GM12891 (cell line): Measurements from ENCODE around the gene COL8A2. TPM values are rescaled to one million over a fixed set of nuclear protein-coding genes. Genes with fewer than 3 reads are reported as not detected.

Experiments used
- DNase-seq: peaks from one replicate; pipeline ENCODE4 v3.0.0; 2011; ENCODE audit warnings: low spot score; ENCODE audit not compliant: insufficient read length
- FAIRE-seq: peaks from 2 replicates; lab custom pipeline; 2011; peaks lifted over from hg19 to GRCh38; lab: Jason Lieb, UNC
- PAX5 ChIP-seq: IDR thresholded peaks from 2 replicates; pipeline ENCODE4 v1.6.1; 2011; ENCODE audit warnings: low read length, moderate library complexity, mild to moderate bottlenecking; ENCODE audit not compliant: insufficient read depth, severe bottlenecking
- POLR2A ChIP-seq: IDR thresholded peaks from 2 replicates; pipeline ENCODE4 v1.6.1; 2011; ENCODE audit warnings: low read depth, low read length, control low read depth
- POLR2AphosphoS5 ChIP-seq: IDR thresholded peaks from 2 replicates; pipeline ENCODE4 v1.6.1; 2011; ENCODE audit warnings: low read depth, low read length, control low read depth
- POU2F2 ChIP-seq: IDR thresholded peaks from 2 replicates; pipeline ENCODE4 v1.6.1; 2011; ENCODE audit warnings: low read depth, mild to moderate bottlenecking, control low read depth, low read length, moderate library complexity
- SPI1 ChIP-seq: IDR thresholded peaks from 2 replicates; pipeline ENCODE4 v1.6.1; 2011; ENCODE audit warnings: low read depth, low read length, control low read depth
- TAF1 ChIP-seq: IDR thresholded peaks from 2 replicates; pipeline ENCODE4 v1.6.1; 2011; ENCODE audit warnings: low read depth, low read length, control low read depth
- polyA plus RNA-seq: library from polyadenylated mRNA; unstranded; fragments of >200 nt; gene quantifications from one replicate; pipeline ENCODE4 v1.2.1, GENCODE V29; 2012; ENCODE audit warnings: low read depth, missing spikeins, inconsistent platforms; ENCODE audit not compliant: missing spikeins

Gene COL8A2
- 0.01 TPM for polyA plus RNA-seq

DNA sequence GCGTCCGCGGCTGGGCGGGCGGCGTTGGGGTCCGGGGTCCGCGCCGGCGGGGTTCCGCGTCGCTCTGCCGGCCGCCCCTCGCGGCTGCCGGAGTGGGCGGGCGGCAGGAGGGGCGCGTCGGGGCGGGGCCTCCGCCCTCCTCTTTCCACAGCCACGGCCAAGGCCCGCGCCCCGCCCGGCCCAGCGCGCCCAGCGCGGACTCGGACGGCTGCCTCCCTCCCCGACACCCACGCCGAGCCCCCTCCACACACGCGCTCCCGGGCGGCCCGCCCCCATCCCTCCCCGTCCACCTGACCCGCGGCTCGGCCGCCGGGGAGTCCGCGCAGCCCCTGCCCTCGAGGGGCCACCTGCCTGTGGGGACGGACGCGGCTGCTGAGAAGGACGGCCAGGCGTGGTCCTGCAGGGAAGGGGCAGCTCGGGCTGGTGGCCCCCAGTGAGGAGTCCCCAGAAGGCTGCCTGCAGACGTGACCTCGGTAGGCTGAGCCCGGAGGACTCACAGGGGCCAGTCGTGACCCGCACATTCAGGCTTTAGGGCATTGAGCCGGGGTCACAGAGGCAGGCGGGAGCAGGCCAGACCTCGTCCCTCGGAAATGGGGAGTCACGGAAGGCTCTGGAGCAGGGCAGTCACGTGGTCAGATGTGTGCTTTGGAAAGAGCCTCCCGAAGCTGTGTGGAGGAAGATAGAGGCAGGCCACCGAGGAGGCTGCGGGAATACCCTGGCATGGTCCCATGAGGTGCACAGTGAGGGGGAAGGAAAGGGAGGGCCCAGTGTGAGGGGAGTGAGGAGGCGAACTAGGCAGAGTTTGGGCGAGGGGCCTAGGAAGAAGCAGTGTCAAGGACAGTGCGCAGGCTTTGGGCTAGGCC is at the start of gene COL8A2:
COL8A2 (minus strand) TSS at position 94 of the 863 bp plus-strand sequence. CDS start 24,980 bp downstream, outside the sequence.
- TF ChIP-seq POLR2AphosphoS5 (no peak), POLR2A (no peak), POU2F2 (no peak), SPI1 (no peak), PAX5 (no peak), TAF1 (no peak)
- FAIRE-seq (no peak), DNase-seq (no peak)

DNA sequence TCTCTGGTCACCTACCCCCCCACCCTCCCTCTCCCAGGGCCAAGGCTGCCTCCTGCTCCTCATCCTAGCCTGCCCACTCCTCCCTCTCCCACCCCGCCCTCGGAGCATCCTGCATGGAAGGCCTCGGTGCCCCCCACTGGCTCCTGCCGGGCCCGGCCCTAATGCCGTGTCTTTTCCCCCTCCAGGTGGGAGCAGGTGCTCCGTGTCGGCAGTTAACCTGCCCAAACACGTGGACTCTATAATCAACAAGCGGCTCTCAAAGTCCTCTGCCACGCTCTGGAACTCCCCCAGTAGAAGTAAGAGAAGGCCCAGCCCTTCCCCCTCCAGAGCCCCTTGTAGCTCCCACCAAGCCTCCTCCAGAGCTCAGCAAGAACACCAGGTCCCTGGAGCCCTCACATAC is 49.7 kb upstream of the COL8A2 start:
- FAIRE-seq, result no peak

DNA sequence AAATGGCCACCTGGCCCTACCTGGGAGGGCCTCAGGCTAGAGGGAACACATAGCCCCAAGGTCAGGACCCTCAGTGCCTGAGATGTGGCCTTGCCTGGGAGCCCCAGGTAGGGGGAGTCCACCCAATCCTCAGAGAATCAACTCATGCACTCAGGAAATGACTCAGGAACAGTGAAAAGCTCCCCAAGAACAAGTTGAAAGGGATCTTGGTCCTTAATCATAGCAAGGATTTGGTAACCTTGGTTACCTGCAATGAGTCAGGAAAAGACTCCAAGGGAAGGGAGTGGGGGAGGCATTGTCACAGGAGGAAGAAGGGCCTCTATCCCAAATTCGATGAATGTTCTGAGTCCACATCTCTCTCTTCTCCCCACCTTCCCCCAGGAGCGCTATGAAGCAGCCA is 48.0 kb upstream of the COL8A2 start:
- FAIRE-seq (no peak), DNase-seq (no peak)
- TF ChIP-seq SPI1, result no peak
- TF ChIP-seq POLR2AphosphoS5, result 0 out of 2 replicates have a peak, but pooled peaks have one; percentile 27

More for the DNA sequence above, 49.7 kb upstream of the COL8A2 start:
- no peak for TF ChIP-seq POLR2A
- no peak for TF ChIP-seq PAX5
- no peak for TF ChIP-seq TAF1
- no peak for TF ChIP-seq POLR2AphosphoS5
- no peak for TF ChIP-seq SPI1
- no peak for TF ChIP-seq POU2F2
- DNase-seq, result no peak

GRCh38 chr1:36172017-36172747 is 47.2 kb upstream of the COL8A2 start:
- TF ChIP-seq POU2F2, result no peak
- TF ChIP-seq SPI1, result no peak
- no peak for DNase-seq
- FAIRE-seq, result no peak

GRCh38 chr1:36170643-36171412 is 45.8 kb upstream of the COL8A2 start:
- TF ChIP-seq POLR2A, result no peak
- TF ChIP-seq POU2F2, result no peak
- no peak for TF ChIP-seq TAF1
- no peak for TF ChIP-seq POLR2AphosphoS5
- TF ChIP-seq PAX5, result no peak
- TF ChIP-seq SPI1, result no peak
- DNase-seq (no peak), FAIRE-seq (no peak)

DNA sequence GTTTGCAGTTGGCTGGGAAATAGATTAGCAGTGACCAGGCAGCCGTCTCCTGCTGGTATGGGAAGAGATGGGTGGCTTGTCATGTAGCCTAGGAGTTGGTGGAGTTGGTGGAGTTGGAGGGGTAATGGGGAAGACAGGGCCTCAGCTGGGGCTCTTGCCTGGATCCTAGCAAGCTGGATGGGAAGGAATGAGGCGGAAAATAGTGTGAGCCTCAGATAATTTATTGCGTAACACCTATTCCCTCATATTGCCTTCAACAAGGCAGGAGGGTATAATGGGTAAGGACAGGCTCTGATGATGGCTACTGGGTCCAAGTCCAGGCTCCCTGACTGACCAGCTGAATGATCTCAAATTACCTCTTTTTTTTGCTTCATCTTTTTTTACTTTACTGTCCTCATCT is 43.5 kb upstream of the COL8A2 start:
- no peak for TF ChIP-seq POLR2AphosphoS5
- TF ChIP-seq SPI1, result no peak
- no peak for TF ChIP-seq PAX5
- TF ChIP-seq TAF1, result no peak
- no peak for TF ChIP-seq POLR2A
- FAIRE-seq, result no peak
- no peak for DNase-seq

DNA sequence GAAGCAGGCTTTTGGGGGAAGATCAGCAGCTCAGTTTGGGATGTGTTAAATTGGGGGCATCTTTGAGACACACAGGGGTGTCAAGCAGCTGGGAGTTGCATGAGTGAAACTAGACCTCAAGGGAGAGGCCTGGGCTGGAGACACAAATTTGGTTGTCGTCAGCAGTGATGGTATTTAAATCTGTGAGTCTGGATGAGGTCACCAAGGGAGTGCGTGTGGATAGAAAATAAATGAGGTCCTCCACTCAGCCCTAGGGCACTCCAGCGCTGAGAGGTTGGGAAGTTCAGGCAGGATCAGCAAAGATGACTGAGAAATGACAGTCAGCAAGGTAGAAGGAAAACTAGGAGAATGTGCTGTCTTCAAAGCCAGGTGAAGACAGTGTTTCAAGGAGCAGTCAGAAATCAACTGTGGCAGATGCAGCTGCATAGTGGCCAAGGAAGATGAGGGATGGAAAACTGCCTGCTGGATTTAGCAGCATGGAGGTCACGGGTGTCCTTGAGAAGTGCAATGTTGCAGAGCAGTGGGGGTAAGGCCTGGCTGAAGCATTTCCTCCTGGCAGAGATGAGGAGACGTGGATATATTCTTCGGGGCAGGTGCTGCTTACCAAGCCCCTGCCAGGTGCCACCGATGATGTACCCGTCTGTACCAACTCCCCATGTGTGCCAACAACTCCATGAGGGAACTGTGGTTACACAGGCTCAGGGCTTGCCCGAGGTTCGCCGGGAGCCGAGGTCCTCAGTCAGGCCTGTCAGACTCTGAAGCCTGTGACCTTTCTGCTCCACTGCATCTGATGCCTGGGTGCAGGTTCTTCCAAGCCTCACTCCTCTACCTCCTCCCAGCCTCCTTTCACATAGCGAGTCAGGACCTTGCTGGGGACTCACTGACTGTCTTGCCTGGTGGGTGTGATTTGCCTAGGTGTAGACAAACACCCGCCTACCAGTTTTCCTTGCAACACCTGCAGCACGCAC is 42.2 kb upstream of the COL8A2 start:
- peak; percentile 29; the same call in 1 of the 2 replicates for TF ChIP-seq POLR2A
- no peak for TF ChIP-seq POLR2AphosphoS5
- TF ChIP-seq POU2F2, result 0 out of 2 replicates have a peak, but pooled peaks have one; percentile 40
- no peak for TF ChIP-seq PAX5
- FAIRE-seq (peak; percentile 76), DNase-seq (no peak)

DNA sequence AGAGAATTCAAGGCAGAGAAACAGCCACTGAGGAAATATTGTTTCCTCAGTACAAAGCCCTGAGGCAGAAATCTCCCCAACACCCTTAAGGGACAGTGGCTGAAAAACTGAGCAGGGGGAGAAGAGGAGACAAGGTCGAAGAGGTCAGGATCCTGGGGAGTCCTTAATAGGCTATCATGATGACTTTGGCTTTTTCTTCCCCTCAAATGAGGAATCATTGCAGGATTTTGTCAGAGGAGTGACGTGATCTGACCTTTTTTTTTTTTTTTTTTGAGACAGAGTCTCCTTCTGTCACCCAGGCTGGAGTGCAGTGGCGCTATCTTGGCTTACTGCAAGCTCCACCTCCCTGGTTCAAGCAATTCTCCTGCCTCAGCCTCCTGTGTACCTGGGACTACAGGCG is 41.1 kb upstream of the COL8A2 start:
- TF ChIP-seq TAF1 (no peak), POLR2A (no peak), POLR2AphosphoS5 (no peak), SPI1 (no peak), PAX5 (no peak), POU2F2 (no peak)
- no peak for DNase-seq
- FAIRE-seq, result no peak
